Loucy (cell line): ENCODE results near the gene ALDH1A1.

Experiments used
- EZH2phosphoT487 ChIP-seq: fragments of 200-600 bp; IDR thresholded peaks from 2 replicates; pipeline ENCODE4 v1.6.1; 2018; ENCODE audit warnings: antibody characterized with exemption, mild to moderate bottlenecking, moderate library complexity, borderline replicate concordance
- TF ChIP-seq, protein P1 (sequence below): fragments of 200-600 bp; sonication (generic); conservative IDR thresholded peaks from 2 replicates; pipeline ENCODE4 v1.5.1; 2014; ENCODE audit warnings: mild to moderate bottlenecking, antibody characterized with exemption, low read length

DNA sequence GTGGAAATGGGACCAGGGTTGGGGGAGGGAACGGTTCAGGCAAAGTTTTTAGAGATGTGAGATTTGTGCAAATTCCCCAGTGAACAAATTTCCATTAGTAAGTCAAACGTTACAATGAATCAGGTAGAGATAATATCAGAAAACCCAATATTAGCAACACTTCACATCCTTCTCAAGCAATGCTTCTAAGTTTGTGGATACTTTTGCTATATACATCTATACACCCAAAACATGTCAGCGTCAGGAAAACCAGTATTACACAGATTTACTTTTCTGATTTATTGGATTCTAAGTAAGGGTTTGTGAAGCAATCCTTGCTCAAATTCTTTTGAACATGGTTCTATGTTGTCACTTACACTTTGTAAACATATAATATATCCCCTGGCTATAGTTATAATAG lies 6.5 kb downstream of the ALDH1A1 start:
- TF ChIP-seq, protein P1, sequence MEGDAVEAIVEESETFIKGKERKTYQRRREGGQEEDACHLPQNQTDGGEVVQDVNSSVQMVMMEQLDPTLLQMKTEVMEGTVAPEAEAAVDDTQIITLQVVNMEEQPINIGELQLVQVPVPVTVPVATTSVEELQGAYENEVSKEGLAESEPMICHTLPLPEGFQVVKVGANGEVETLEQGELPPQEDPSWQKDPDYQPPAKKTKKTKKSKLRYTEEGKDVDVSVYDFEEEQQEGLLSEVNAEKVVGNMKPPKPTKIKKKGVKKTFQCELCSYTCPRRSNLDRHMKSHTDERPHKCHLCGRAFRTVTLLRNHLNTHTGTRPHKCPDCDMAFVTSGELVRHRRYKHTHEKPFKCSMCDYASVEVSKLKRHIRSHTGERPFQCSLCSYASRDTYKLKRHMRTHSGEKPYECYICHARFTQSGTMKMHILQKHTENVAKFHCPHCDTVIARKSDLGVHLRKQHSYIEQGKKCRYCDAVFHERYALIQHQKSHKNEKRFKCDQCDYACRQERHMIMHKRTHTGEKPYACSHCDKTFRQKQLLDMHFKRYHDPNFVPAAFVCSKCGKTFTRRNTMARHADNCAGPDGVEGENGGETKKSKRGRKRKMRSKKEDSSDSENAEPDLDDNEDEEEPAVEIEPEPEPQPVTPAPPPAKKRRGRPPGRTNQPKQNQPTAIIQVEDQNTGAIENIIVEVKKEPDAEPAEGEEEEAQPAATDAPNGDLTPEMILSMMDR, result no peak
- TF ChIP-seq EZH2phosphoT487, result no peak
